NCI-H226 (cell line): ENCODE results near the gene CORO2B.
"Not testable (repeated sequence)": the region's sequence is repeated elsewhere in the genome, so short reads cannot be mapped to it uniquely, and the experiment has no call there.

Source experiments
- DNase-seq: peaks from one replicate; pipeline ENCODE4 v3.0.0-alpha.2; 2015

Gene CORO2B

DNA sequence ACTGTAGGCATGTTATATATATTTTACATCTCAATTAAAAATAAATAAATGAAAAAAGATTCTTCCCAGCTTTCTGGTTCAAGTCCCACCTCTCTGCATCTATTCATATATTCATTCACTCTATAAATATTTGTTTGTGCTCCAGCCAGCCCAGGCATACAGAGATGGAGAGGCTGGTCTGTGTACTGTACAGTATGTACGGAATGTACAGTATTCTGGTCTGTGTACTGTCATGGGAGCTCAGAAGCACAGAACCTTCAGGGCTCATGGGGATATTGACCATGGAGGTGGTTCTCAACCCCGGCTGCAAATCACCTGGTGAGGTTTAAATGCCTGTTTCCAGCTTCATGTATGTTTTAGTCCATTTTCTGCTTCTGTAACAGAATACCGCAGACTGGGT lies 13.8 kb downstream of the CORO2B start:
- DNase-seq = no peak

DNA sequence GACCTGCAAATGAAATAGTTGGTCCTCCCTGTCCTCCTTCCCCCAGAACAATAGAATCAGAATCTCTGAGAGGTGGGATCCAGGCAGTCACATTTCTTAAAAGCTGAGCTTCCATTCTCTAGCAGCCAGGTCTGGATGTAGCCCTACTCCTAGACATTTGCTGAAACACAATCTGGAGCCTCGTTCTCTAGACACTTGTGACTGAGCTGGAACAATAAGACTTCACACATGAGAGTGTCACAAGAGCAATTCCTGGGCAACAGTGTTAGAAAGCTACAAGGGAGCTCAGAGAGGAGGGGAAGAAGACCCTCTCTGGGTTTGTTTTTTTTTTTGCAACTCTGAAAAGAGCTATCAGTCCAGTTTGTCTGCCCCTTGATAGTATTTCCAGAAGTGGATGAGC lies 14.5 kb downstream of the CORO2B start:
- DNase-seq = no peak

DNA sequence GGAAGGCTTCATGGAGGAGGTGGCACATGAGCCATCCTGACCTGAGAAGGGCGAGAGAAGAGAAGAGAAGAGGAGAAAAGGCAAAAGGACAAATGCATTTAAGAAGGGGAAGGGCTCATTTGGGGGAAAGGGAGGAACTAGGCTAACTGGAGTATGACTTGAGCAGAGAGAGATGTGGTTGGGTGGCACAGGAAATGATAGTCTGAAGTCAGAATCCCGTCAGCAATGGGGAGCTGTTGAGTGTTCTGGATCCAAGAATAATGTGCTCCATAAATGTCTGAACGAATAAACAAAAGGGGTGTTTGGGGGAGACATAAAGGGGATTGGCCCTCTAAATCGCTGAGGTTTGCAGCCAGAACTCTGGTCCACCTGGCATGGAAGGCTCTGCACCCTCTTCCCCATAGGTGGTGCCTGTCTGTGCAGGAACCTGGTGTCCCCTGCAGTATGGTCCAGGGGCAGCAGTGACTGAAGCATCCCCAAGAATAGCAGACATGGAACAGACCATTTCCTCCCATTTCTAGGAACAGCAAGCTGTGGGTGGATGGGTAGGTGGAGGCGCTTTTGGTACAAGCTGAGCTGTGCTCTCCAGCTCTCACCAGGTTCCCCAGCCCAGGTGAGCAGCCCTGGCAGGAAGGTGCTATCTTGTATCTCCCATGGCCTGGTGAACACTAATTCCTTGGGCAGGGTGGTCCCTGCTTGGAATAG lies 15.2 kb downstream of the CORO2B start:
- DNase-seq = no peak

DNA sequence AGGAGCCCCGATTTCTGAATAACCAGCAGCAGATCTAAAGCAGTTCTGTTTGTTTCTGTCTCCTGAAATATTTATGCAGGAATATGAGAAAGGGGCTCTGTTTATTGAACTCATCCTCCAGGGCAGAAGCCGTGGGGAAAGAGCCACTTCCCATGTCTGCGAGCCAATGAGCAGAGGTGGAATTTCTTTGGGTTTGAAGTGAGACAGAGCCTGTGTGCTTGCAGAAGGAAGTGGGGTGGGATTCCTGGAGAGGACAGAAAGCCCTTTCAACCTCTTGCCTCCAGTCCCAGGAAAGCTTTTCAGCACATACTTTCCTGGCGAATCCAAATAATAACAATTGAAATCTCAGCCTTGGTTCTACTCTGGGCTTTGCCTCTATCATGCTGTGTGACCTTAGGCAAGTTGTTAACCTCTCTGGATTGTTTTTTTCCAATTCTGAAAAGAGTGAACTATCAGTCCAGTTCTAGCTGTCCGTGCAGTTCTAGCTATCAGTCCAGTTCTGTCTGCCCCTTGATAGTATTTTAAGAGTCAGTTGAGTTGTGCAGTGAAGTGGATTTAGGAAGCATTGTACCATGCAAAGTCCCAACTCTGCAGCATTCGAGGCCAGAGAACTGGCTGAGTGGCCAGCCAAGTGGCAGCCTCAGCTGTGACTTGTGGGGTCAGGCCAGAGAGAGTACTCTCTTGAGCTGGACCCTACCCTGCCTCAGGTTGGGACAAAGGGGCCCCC lies 15.9 kb downstream of the CORO2B start:
- no peak for DNase-seq

DNA sequence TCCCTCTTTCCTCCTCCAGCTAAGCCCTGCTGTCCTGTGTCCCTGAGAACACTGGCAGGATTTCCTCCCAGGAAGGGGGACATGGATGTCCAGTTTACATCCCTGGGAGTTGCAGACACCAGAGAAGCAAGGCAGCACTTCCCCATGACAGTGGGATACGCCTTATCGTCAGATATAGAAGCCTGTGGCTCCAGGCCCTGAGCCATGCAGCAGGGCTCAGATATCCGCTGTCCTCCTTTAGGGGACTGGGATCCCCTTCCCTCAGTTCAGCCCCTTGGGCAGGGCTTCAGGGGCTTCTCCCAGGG lies 16.4 kb downstream of the CORO2B start:
- DNase-seq = no peak

DNA sequence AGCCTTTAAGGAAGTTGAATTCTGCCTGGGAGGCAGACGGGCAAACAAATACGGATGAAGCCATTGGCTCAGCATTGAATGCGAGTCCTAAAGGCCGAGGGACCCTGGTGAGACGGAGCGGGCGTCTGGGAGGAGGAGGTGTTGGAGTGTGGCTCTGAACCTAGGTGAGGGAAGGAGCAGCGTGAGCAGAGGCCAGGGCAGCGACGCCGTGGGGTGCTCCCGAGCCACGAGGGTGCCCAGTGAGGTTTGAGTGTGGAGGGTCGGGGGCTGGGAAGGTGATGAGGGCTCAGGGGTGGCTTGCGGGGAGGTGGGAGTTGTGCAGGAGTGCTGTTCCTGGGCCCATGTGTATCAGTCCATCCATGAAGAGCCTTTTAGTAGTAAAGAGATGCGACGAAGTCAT lies 17.0 kb downstream of the CORO2B start:
- DNase-seq = no peak

DNA sequence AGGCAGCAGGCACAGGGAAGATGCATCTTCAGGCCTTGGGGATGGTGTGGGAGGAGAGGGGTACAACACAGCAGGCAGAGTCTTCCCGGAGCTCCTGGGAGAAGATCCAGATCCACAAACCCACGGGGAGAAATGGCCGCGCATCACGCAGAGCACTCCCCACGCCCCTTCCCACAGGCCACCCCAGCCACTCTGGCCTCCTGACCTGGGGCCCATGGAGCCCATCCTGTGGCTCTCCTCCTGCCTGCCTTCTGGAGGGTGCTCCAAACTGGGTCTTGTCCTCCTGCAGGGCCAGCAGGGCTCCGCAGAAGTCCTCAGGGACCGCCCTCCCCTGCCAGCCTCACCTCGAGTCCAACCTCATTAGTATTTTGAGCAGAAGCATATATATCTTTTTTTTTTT lies 17.9 kb downstream of the CORO2B start:
- DNase-seq = no peak

DNA sequence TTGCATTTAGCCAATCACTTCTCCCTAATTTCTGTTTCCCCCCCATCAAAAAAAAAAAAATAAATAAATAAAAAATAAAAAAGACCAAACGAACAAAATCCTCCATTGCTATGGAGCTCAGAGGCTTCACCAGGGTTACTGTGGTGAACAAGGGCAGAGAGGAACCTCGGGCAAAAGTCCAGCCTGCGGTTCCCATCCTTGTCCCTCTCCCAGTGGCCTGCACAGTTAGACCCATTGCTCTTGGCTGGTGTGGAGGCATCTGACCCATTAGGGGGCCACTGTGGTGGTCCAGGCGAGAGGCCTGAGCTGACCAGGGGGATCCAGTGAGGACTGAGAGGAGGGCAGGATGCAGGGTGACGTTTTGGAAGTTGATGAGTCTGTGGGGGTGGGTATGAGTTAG lies 18.8 kb downstream of the CORO2B start:
- no peak for DNase-seq

DNA sequence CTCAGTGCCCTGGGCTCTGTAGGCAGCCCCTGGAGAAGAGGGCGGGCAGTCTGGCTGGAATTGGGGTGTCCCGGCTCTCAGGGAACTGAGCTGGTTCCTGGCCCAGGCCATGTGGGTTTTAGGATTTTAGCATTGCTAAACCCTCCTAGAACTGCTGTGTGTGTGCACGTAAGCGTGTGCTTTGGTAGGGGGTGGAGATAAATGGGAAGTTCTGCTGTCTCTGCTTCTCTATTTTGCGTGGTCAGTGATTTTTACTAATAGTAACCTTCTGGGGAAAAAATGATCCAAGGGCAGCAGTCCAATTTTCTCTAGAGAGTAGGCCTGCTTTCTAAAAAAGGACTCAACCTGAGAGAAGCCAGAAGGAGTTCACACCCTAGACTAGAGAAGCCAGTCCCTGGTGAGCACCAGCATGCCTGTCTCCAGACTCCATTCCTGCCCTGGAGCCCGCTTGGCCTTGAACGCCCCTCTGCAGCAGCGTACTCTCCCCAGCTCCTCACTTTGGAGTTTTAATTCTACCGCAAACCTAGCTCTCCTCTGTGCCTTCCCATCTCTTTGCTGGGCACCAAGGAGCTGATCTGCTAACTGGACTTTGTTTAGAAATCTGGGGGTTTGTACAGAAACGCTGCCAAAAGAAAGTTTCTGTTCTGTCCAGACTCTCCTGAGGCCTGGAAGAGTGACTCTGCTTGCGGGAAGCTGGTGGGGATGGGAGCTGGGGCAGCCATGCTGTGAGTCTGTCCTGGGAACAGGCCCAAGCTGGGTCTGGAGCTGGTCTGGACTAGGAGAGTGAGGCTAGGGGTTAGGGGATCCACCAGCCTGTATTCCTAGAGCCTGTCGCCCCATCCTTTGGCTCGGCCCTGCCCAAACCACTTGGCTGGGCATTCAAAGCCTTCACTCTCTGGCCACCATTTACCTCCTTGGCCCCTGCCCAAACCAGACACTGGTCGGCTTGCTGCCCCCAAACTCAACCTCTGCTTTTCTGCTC lies 19.7 kb downstream of the CORO2B start:
- no peak for DNase-seq

DNA sequence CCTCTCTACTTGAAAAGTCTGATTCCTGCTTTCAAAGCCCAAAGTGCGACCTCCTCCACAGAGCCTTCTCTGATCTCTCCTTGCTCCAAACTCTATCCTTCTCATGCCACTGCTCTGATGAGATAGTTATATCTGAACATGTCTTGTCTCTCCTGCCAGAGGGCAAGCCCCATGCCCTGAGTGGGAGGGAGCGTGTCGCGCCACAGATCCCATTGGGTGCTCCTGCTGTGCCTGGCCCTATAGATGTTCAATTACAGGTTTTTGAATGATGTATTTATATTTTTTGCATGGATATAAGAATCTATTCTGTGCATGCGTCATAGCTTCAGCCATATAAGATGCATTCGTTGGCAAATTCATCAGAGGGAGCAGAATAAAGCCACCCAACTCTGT lies 20.4 kb downstream of the CORO2B start:
- DNase-seq = no peak

DNA sequence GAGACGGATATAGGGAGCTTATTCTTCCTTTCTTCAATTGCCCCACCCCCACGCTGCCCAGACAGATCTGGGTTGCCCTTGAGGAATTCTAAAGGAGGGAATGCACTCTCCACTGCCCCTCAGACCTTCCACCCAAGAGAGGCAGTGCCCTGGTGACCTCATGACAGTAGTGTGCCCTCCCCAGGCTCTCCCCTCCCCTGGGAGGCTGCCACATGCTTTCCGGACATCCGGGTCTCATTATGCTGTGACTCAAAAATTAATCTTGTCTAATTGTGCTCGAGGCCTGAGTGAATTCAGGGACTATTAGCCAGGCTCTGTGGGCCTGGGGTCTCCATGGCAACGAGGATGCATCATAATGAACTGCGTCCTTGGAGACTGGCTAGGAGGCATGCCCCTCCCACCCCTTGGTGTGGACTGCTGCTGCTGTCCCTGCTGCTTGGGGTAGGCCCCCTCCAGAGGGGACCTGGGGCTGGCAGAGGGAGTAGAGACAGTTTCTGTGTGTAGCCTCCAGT lies 20.8 kb downstream of the CORO2B start:
- no peak for DNase-seq

DNA sequence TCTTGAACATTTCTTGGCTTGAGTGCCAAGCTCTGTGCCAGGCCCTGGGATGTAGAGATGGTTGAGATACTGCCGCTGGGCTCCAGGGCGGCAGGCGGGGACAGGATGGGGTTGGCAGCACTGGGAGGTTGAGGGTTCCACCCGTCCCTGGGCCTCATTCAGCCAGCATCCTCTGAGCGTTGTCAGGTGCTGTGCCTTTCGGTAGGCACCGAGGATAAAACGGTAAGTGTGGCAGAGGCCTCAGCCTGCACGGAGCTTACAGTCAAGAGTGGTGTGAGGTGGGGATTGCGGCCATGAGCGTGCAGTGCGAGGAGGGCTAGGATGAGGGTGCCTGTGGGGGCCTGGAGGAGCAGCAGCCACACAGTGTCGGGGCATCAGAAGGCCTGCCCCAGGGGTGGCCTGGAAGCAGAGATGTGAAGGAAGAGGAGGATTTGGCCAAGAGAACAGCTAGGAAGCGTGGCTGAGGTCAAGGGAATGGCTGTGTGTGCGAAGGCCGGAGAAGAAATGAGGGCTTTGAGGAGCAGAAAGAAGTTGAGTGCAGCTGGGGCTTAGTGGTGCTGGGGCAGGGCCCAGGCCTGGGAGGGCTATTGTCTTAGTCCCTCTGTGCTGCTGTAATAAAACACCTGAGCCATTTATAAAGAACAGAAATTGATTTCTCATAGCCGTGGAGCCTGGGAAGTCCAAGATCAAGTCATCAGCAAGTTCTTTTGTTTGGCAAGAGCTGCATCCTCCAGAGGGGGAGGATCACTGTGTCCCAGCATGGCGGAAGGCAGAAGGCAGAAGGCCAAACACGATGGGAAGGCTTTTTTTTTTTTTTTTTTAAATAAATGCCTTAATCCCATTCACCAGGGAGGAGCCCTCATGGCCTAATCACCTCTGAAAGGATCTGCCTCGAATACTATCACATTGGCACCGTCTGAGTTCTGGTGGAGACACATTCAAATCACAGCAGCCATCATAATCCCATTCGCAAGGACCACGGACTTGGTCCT lies 22.7 kb downstream of the CORO2B start:
- no peak for DNase-seq

DNA sequence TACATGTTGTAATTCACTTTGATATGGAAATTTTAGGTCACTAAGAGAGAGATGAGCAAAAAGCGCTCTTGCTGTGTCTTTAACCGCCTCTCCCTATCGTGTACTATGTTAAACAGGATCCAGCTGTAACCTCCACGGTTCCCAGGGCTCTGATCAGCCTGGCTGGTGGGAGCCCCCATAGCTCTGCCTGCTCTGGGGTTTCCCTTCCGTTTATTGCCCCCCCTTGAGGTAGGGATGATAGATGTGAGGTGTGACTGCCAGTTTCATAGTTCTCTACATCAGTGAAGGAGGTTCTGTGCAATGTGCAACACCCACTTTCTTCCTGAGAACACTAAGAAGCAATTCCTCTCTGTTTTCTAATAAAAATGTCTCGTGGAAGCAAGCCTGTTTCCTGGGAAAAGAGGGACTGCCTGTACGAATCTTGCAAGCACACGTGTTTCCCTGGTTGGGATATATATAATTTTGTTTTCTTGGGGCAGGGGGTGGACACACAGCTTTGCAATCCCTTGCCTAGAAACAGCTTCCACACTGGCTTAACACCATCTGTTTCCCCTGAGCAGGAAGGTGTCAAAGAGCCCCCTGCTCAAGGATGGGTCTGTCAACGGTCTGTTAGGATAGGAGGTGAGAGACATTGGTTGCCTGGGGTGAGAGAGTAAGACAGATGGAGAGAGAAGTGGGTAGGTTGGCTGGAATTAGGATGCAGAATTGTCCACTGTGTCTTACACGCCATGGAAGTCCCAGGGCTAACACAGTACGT lies 23.8 kb downstream of the CORO2B start:
- no peak for DNase-seq

DNA sequence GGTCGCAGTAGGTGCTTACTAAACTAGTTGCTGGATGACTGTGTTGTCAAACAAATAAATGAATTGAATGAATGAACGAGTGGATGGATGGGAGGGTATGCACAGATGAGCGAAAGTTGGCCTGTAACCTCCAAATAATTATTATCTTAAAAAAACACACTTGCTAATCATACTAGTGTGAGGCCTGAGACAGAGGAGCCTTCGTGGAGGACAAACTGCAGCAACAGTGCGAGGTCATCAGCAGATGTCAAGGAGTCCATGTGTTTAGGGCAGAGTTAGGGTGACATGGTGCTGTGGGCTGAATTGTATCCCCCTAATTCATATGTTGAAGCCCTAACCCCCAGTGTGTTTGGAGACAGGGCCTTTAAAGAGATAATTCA lies 24.4 kb downstream of the CORO2B start:
- DNase-seq = no peak

DNA sequence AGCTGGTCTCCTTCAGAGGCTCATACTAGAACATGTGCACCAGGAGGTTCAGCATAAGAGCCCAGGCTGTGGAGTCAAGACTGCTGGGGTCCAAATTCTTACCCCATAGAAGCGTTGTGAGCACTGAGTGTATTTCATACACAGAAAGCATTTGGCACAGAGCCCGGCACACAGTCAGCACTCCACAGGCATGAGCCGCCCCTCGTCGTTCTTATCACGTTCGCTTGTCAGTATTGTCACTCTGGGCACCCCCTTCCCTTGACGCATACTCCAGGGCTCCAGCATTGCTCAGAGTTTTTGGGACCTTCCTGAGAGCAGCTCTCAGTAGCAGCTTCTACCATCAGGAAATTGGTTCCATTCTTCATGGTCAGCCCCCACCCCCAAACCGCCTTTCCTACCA lies 25.2 kb downstream of the CORO2B start:
- no peak for DNase-seq

DNA sequence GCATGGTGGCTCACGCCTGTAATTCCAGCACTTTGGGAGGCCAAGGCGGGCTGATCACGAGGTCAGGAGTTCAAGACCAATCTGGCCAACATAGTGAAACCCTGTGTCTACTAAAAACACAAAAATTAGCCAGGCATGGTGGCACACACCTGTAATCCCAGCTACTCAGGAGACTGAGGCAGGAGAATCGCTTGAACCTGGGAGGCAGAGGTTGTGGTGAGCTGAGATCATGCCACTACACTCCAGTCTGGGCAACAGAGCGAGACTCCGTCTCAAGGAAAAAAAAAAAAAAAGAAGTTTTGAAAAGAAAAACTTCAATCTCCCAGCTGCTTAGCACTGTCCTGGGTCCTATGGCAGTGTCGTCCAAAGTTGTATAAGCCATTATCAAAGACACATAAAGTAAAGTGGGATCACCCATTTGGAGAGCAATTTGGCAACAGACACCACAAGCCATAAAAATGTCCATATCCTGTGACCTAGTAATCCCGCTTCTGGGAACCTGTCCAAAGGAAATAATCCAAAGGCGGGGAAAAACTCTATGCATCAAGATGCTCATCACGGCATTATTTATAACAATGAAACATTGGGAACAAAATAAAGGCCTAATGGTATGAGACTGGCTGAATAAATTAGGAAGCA lies 26.2 kb downstream of the CORO2B start:
- not testable (repeated sequence) for DNase-seq

DNA sequence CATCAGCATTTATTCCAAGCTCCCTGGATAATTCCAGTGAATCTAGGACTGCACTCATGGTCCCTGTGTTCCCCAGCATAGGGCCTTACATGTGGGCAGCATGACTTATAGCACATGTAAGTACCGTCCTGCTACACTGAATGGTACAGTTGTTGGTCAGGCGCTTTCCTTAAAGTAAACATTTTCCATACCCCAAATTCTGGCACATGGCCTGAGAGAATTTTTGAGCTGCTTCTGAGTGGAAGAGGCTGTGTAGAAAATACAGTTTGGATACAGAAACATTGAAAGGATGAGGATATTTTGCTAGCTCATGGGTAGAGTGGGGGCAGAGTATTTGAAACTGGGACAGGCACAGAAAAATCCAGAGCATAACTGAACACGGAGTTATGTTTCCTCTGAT lies 27.6 kb downstream of the CORO2B start:
- no peak for DNase-seq

DNA sequence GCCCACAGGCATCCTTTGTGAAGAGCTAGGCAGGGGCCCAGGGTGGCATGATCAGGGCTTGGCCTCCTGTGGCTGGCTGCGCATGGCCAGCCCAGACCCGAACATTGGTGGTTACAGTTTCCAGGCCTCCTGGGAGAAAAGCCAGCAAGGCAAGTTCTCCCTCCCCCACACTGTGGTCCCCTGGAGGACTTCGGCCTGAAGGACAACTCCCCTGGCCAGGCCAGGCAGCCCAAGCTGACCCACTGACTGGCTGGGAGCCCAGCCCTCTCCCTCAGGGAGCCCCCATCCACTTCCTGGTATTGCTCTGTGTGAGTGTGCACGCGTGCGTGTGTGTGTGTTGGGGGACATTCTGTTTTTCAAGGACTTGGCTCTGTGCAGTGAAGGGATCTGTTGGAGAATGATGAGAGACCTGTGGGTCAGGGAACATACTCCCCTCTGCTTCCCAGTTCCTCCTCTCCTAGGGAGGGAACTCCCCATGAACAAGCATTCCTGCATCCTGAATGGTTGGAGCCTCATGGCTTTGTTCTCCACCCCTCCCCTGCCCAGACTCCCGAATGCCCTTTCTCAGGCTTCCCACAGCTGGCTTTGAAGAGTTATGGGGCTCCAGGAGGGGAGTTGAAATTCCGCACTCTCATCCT lies 29.5 kb downstream of the CORO2B start:
- DNase-seq = no peak

DNA sequence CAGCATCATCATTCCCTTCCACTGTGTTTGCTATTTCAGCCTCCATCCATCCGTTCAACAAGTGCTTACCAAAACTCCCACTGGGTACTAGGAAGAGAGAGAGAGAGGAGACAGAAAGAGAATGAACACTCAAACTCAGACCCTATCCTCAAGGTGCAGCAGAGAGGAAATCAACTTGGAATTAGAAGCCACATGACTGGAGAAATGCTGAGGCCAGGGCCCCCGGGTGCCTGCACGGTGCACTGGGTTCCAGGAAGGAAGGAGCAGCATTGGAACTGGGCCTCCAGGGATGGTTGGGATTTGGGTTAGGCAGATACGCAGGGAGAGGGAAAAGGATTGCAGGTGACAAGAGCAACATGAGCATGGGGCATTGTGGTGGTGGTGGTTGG lies 30.0 kb downstream of the CORO2B start:
- DNase-seq = no peak

DNA sequence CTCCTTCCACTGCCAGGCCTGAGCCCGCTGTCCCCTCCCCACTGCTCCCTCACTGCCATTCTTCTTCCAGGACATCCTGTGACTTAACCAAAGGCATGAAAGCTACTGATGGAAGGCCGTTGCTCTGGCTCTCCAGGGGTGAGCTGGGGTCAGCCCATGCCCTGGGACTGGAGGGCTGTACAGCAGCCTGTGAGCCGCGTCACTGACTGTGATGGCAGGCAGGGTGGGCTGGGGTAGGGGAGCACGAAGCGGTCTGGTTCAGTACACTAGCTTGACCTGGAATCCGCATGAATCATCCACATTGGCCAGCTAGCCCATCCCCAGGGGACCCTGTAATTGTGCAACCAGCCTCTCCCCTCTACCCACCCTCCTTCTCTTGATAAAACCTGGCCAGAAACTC lies 30.8 kb downstream of the CORO2B start:
- DNase-seq = no peak

DNA sequence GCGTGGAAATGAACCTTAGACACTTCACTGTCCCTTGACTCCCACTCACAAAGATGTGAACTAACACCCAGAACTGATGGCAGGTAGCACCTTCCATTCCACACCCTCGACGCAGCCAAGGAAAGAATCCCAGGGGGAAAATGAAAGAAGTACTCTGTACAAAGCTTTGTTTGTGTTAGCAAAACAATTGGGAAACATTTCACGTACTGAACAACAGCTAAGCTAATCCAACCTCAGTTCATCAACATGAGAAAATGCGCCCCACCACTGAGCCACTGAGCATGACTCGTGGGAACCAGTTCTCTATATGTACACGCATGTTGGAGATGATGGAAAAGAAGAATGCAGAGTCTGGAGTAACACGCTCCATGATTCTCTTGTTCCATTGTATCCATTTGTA lies 32.0 kb downstream of the CORO2B start:
- DNase-seq = no peak
